A673 (cell line): ENCODE measurements around the gene KIF19.

ENCODE experiments used
- EZH2 ChIP-seq: fragments of 200-600 bp; sonication (generic); IDR thresholded peaks from 2 replicates; pipeline ENCODE4 v1.6.1; 2017; ENCODE audit warnings: borderline replicate concordance, low read depth, mild to moderate bottlenecking, mixed read lengths, antibody characterized with exemption, low read length; ENCODE audit not compliant: poor library complexity, severe bottlenecking
- TF ChIP-seq, protein P1 (sequence below): fragments of 300-800, 200-600 bp; sonication (generic); conservative IDR thresholded peaks from 2 replicates; pipeline ENCODE4 v1.5.1; 2017; ENCODE audit warnings: low read depth, mild to moderate bottlenecking, antibody characterized with exemption, low read length, moderate library complexity, mixed read lengths

- TF ChIP-seq, protein P1, sequence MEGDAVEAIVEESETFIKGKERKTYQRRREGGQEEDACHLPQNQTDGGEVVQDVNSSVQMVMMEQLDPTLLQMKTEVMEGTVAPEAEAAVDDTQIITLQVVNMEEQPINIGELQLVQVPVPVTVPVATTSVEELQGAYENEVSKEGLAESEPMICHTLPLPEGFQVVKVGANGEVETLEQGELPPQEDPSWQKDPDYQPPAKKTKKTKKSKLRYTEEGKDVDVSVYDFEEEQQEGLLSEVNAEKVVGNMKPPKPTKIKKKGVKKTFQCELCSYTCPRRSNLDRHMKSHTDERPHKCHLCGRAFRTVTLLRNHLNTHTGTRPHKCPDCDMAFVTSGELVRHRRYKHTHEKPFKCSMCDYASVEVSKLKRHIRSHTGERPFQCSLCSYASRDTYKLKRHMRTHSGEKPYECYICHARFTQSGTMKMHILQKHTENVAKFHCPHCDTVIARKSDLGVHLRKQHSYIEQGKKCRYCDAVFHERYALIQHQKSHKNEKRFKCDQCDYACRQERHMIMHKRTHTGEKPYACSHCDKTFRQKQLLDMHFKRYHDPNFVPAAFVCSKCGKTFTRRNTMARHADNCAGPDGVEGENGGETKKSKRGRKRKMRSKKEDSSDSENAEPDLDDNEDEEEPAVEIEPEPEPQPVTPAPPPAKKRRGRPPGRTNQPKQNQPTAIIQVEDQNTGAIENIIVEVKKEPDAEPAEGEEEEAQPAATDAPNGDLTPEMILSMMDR: no peak
- TF ChIP-seq EZH2: no peak
Observed at GRCh38 chr17:74385201-74385600, 59.2 kb downstream of the KIF19 start.
